Left hindlimb (tissue), 1 donor: ENCODE data around the gene MCM8.

ENCODE experiments used
- DNase-seq: peaks from one replicate; pipeline ENCODE4 v3.0.0-alpha.2; 2018

MCM8 gene

GRCh38 chr20:5950271-5951031, at the start of gene MCM8, which contains the start of gene TRMT6:
Gene MCM8, plus strand, starts transcription at chr20:5950652. Its CDS starts 1,364 bp downstream, at chr20:5952016.
Gene TRMT6, minus strand, starts transcription at chr20:5950533. Its CDS starts 128 bp downstream, at chr20:5950405.
- peak; percentile 96 for DNase-seq

GRCh38 chr20:5900908-5901307, 49.5 kb upstream of the MCM8 start:
- no peak for DNase-seq

GRCh38 chr20:5908981-5909380, 41.5 kb upstream of the MCM8 start:
- no peak for DNase-seq

- no peak for DNase-seq
Measured at GRCh38 chr20:5910186-5910585, 40.3 kb upstream of the MCM8 start.

GRCh38 chr20:5913166-5913565, 37.3 kb upstream of the MCM8 start:
- DNase-seq, result no peak

GRCh38 chr20:5914859-5915258, 35.6 kb upstream of the MCM8 start:
- no peak for DNase-seq

GRCh38 chr20:5918856-5919625, 31.4 kb upstream of the MCM8 start:
- no peak for DNase-seq

GRCh38 chr20:5919626-5920544, 30.6 kb upstream of the MCM8 start:
- no peak for DNase-seq

DNA sequence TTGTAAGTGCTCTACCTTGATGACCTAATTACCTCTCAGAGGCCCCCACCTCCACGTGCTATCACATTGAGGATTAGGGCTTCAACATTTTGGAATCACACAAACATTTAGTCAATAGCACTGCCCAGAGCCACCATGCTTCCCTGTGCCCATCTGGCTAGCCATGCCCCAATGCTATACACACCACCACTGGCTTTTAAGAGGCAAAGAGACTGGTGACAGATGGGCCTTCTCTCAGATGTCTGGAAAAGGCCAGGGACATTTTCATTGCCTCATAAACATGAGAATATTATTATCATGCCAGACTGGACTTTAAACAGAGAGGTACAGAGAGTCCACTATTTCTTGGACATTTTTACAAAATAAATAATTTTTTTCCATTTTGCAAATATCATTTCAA, 29.9 kb upstream of the MCM8 start:
- no peak for DNase-seq

DNA sequence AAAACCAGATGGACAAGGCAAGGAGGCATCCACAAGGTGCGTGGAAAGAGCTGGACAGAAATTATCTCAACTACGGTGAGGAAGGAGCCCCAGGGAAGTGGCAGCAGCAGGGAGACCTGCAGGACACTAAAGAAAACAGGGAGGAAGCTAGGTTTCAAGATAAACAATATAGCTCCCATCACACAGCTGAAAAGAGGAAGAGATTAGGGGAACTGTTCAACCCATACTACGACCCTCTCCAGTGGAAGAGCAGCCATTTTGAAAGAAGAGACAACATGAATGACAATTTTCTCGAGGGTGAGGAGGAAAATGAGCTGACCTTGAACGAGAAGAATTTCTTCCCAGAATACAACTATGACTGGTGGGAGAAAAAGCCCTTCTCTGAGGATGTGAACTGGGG, 27.0 kb upstream of the MCM8 start:
- no peak for DNase-seq

GRCh38 chr20:5925551-5925950, 24.9 kb upstream of the MCM8 start:
- no peak for DNase-seq

DNA sequence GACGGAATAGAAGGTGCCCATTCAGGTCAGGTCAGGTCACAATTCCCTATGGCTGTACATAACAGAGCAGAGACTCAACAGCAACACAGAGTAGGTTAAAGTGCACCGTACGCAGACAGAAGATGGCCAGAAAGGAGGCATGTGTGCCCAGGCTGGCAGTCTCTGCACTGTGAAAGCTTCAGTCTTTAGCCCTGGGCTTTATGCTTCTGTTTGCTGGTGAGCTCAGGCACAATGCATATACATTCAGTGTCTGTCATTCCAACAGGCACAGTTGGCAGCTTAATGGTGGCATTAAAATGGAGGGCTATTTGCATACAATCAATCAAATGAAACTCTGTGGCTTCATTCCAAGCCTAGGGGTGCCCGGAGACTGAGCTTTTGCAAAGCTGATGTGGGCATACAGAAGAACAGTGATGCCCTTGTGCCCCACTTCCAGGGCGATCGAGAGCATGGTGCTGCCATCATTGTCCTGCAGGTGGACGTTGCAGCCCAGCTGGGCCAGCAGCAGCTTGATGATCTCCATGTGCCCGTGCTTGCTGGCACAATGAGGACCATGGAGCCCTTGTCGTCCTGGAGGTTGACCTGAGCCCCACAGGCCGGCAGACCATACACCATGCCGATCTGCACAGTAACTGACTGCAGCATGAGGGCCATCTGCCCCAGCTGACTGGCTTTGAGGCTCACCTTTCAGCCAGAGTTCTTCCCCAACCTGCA, 22.5 kb upstream of the MCM8 start:
- no peak for DNase-seq

- no peak for DNase-seq
Measured at GRCh38 chr20:5928836-5929715, 21.4 kb upstream of the MCM8 start.

- no peak for DNase-seq
Measured at GRCh38 chr20:5931411-5931810, 19.0 kb upstream of the MCM8 start.

DNA sequence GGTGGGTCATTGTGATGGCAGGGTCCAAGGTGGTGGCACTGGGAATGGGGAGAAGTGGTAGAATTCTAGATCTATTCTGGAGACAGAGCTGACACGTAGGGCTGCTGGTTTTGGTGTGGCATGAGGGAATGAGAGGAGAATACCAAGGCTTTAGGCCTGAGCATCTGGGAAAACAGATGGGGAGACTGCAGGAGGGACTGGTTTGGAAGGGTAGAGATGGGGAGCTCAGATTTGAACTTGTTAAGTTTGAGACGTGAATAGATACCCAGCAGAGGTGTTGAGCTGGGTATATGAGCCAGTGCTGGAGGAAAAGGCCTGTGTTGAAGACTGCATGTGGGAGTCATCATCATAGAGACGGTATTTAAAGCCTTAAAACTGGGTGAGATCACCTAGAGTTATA, 17.7 kb upstream of the MCM8 start:
- no peak for DNase-seq

DNA sequence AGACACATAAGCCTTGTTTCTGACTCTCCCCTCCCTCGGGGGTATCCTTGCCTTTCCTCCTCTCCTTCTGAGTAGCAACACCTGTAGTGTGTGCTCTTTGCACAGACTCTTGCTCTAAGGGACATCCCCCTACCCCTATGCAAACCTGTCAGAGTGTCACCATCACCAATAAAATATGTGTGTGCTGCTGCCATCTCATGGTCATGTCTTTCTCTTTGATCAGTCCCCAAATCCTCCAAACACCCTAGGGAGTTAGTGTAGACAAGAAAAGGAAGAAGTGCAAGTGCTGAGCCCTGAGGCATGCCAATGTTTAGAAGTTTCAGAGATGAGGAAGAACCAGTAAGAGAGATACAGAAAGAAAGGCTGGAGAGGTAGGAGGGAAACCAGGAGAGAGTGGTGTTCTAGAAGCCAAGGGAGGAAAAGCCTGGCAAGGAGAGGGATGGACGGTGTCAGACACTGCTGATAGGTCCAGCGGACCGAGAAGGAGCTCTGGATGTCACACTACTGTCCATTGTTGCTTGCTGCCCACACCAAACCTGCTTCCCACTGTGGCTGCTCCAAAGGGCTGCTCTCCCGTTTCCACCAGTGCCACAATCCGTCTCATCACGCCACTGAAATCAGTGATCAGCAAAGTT, 16.5 kb upstream of the MCM8 start:
- no peak for DNase-seq

- DNase-seq, result no peak
Measured at GRCh38 chr20:5935384-5935783, 15.1 kb upstream of the MCM8 start.

DNA sequence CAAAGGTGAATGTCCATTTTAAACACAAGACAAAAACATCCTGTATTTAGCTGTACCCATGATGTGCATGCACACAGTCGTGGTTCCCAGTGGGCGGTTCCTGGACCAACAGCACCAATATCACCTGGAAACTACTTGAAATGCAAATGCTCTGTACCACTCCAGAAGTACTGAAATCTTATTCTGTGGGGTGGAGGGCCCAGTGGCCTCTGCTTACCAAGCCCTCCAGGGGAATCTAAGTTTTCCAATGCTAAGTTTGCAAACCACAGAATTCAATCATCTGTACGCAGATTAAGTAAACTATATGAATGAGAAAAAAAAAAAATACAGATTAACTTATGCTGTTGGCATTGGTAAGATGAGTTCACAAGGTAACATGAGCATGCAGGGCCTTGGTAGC, 14.2 kb upstream of the MCM8 start:
- DNase-seq, result no peak

GRCh38 chr20:5938456-5939029, 11.9 kb upstream of the MCM8 start:
- DNase-seq, result no peak

DNA sequence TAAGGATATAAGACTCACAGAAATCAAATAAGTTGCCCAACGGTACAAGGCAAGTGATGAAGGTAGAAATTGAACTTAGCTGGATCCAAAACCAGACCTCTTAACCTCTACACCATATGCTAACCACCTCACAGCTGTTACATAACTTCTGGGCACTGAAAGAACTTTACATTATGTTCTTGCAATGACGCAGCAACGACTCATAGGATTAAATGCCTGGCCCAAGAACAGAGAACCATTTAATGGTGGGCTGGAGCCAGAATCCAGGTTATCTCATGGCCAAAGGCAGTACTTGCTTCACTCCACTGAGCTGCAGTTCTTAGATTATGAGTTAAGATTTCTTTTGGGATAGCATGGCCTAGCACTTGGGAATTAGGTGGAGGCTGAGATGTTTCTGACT, 4.5 kb upstream of the MCM8 start:
- DNase-seq, result no peak

DNA sequence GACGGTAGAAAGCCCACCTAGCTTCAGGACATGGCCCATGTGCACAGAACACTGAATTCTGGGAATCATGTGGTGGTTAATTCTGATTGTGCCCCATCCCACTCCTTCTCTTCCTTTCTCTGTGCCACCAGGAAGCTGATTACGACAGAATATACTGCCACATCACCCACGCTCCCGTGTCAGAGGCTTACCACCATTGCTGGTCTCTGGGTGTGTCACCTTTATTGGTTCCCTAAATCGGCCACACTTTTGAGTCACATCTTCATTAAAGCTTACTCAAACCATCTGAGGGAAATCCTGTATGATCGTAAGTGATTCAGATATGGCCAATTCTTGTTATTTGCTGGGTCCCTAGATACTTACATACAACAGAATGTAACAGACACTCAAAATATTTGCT, 3.2 kb upstream of the MCM8 start:
- DNase-seq, result no peak
